ENCODE results near the gene AOPEP.
"Not testable (repeated sequence)": the region's sequence is repeated elsewhere in the genome, so short reads cannot be mapped to it uniquely, and the experiment has no call there.

Gene AOPEP

GRCh38 chr9:94923326-94924089 is 197.0 kb downstream of the AOPEP start:
- no peak for DNase-seq

GRCh38 chr9:94925751-94926430 is 199.4 kb downstream of the AOPEP start:
- DNase-seq: no peak

- no peak for DNase-seq
Observed at GRCh38 chr9:94926431-94926800, 199.9 kb downstream of the AOPEP start.

- DNase-seq: no peak
Observed at GRCh38 chr9:94927048-94927761, 200.7 kb downstream of the AOPEP start.

- no peak for DNase-seq
Observed at GRCh38 chr9:94927762-94928670, 201.5 kb downstream of the AOPEP start.

- DNase-seq: no peak
Observed at GRCh38 chr9:94928691-94929368, 202.3 kb downstream of the AOPEP start.

- no peak for DNase-seq
Observed at GRCh38 chr9:94929369-94929756, 202.9 kb downstream of the AOPEP start.

GRCh38 chr9:94931036-94931633 is 204.6 kb downstream of the AOPEP start:
- no peak for DNase-seq

GRCh38 chr9:94931740-94932139 is 205.2 kb downstream of the AOPEP start:
- no peak for DNase-seq

- DNase-seq: no peak
Observed at GRCh38 chr9:94932652-94933510, 206.4 kb downstream of the AOPEP start.

GRCh38 chr9:94933511-94933828 is 207.0 kb downstream of the AOPEP start:
- no peak for DNase-seq

GRCh38 chr9:94934816-94935328 is 208.4 kb downstream of the AOPEP start:
- DNase-seq: no peak

- no peak for DNase-seq
Observed at GRCh38 chr9:94935396-94935795, 208.9 kb downstream of the AOPEP start.

- no peak for DNase-seq
Observed at GRCh38 chr9:94936419-94936818, 209.9 kb downstream of the AOPEP start.

- DNase-seq: no peak
Observed at GRCh38 chr9:94937214-94937903, 210.9 kb downstream of the AOPEP start.

GRCh38 chr9:94938384-94938783 is 211.9 kb downstream of the AOPEP start:
- no peak for DNase-seq

GRCh38 chr9:94940296-94940695 is 213.8 kb downstream of the AOPEP start:
- DNase-seq: not testable (repeated sequence)

GRCh38 chr9:94941211-94941875 is 214.8 kb downstream of the AOPEP start:
- DNase-seq: no peak

- DNase-seq: no peak
Observed at GRCh38 chr9:94944626-94945025, 218.1 kb downstream of the AOPEP start.
